ENCODE measurements around the gene RBM4. TPM values are rescaled to one million over a fixed set of nuclear protein-coding genes. Genes with fewer than 3 reads are reported as not detected.
A peak's percentile ranks its signal among the peaks of the same experiment; 100 is the strongest.

The RBM4 gene
- total and polyA plus RNA-seq, 9 donors = 98.1 to 167 (median 147) TPM

GRCh38 chr11:66641834-66642233 is 3.3 kb downstream of the RBM4 start:
- peaks cover 60% of the 10 kb centered on the region for H3K36me3 ChIP-seq (ENCODE audit: control insufficient read depth, insufficient read depth, low read length)
- no peaks in the 10 kb centered on the region for H3K27me3 ChIP-seq (ENCODE audit: control insufficient read depth, insufficient read depth, low read length)
- DNase-seq = no peak
- no peak overlapping the region for H3K27ac ChIP-seq (ENCODE audit: low read length)
- no CpG with 5 or more reads among the region's 3 CpGs for WGBS (ENCODE audit: insufficient coverage)
- peak overlapping the region; percentile 8 for H3K4me3 ChIP-seq (ENCODE audit: low read length)
- no peaks in the 10 kb centered on the region for H3K9me3 ChIP-seq (replicated peaks; ENCODE audit: control insufficient read depth, low read depth, low read length)
- peaks cover 48% of the 10 kb centered on the region for H3K4me1 ChIP-seq (ENCODE audit: control insufficient read depth, insufficient read depth, low read length)

- Histone ChIP-seq H3K27me3 (ENCODE audit: control insufficient read depth, insufficient read depth, low read length) (no peaks in the 10 kb centered on the region), H3K4me1 (ENCODE audit: control insufficient read depth, insufficient read depth, low read length) (peaks cover 37% of the 10 kb centered on the region), H3K27ac (ENCODE audit: low read length) (peak overlapping the region; percentile 65), H3K4me3 (ENCODE audit: low read length) (no peak overlapping the region), H3K36me3 (ENCODE audit: control insufficient read depth, insufficient read depth, low read length) (peaks cover 73% of the 10 kb centered on the region), H3K9me3 (replicated peaks; ENCODE audit: control insufficient read depth, low read depth, low read length) (no peaks in the 10 kb centered on the region)
- no peak for DNase-seq
- WGBS (ENCODE audit: insufficient coverage) = 81% methylated on average over 24 of the region's 24 CpGs
Observed at GRCh38 chr11:66643745-66644437, 5.4 kb downstream of the RBM4 start.

DNA sequence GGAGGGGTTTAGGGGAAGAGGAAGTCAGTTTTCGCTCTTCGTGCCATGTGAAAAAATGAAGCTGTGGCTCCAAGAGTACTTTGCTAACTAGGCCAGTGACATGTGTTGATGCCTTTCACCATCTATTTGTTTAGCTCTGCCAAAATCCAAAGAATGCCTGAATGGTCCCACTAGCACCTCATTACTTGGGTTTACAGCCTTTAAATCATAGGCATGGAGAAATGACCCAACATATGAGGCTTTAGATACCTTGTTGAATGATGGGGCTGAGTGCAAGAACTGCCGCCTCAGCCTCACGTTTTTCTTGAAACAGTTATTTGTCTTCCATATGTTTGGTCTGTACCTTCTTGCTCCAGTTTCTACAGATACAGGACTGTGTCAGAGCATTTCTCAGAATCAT is 8.3 kb downstream of the RBM4 start:
- Histone ChIP-seq H3K4me3 (ENCODE audit: low read length) (no peak overlapping the region), H3K27me3 (ENCODE audit: control insufficient read depth, insufficient read depth, low read length) (no peaks in the 10 kb centered on the region), H3K9me3 (replicated peaks; ENCODE audit: control insufficient read depth, low read depth, low read length) (no peaks in the 10 kb centered on the region), H3K27ac (ENCODE audit: low read length) (no peak overlapping the region), H3K4me1 (ENCODE audit: control insufficient read depth, insufficient read depth, low read length) (peaks cover 20% of the 10 kb centered on the region), H3K36me3 (ENCODE audit: control insufficient read depth, insufficient read depth, low read length) (peaks cover 77% of the 10 kb centered on the region)
- no peak for DNase-seq
- WGBS (ENCODE audit: insufficient coverage) = no CpG with 5 or more reads among the region's 4 CpGs

DNA sequence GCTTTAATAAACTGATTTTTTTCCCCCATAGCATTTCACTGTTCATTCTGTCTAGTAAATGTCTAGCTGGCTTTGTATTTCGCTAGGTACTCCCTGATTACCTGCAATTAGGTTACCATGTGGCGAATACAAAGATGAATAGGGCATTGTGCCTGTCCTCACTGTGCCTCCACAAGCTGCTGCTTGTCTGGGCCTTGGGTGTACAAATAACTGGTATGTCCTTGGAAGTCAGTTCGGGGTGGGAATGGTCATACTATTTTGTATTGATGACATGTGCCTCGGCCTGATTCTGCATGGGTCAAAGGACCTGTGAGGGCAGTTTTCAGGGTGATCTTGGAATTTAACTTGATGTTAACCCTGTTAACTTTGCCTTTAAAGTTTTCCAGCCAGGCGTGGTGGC is 11.4 kb downstream of the RBM4 start:
- H3K4me1 ChIP-seq (ENCODE audit: control insufficient read depth, insufficient read depth, low read length) = peaks cover 3% of the 10 kb centered on the region
- H3K36me3 ChIP-seq (ENCODE audit: control insufficient read depth, insufficient read depth, low read length) = peaks cover 65% of the 10 kb centered on the region
- H3K27me3 ChIP-seq (ENCODE audit: control insufficient read depth, insufficient read depth, low read length) = no peaks in the 10 kb centered on the region
- H3K27ac ChIP-seq (ENCODE audit: low read length) = no peak overlapping the region
- no peaks in the 10 kb centered on the region for H3K9me3 ChIP-seq (replicated peaks; ENCODE audit: control insufficient read depth, low read depth, low read length)
- 98% methylated on average over 4 of the region's 5 CpGs for WGBS (ENCODE audit: insufficient coverage)
- DNase-seq = no peak
- H3K4me3 ChIP-seq (ENCODE audit: low read length) = no peak overlapping the region

DNA sequence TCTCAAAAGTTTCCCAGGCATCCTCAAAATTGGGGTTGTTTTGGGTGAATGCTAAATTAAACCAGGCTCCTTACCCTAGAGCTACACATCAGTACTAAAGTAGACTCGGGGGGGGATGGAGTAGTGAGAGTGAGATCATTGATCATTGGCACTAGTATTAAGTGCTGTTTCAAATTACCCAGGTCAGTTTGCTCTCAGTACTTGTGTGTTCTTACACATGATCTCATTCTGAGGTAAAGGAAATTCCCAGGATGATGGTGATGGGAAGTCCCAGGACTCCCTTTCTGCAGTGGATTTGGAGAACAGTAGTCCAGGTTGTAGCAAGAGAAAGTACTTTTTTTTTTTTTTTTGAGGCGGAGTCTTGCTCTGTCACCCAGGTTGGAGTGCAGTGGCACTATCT is 12.5 kb downstream of the RBM4 start:
- no peak overlapping the region for H3K4me3 ChIP-seq (ENCODE audit: low read length)
- no peak for DNase-seq
- WGBS (ENCODE audit: insufficient coverage) = no CpG with 5 or more reads among the region's 2 CpGs
- no peaks in the 10 kb centered on the region for H3K27me3 ChIP-seq (ENCODE audit: control insufficient read depth, insufficient read depth, low read length)
- H3K27ac ChIP-seq (ENCODE audit: low read length) = no peak overlapping the region
- no peaks in the 10 kb centered on the region for H3K4me1 ChIP-seq (ENCODE audit: control insufficient read depth, insufficient read depth, low read length)
- H3K36me3 ChIP-seq (ENCODE audit: control insufficient read depth, insufficient read depth, low read length) = peaks cover 54% of the 10 kb centered on the region
- no peaks in the 10 kb centered on the region for H3K9me3 ChIP-seq (replicated peaks; ENCODE audit: control insufficient read depth, low read depth, low read length)

GRCh38 chr11:66652651-66653050 is 14.1 kb downstream of the RBM4 start:
- Histone ChIP-seq H3K9me3 (replicated peaks; ENCODE audit: control insufficient read depth, low read depth, low read length) (no peaks in the 10 kb centered on the region), H3K4me1 (ENCODE audit: control insufficient read depth, insufficient read depth, low read length) (no peaks in the 10 kb centered on the region), H3K27ac (ENCODE audit: low read length) (no peak overlapping the region), H3K36me3 (ENCODE audit: control insufficient read depth, insufficient read depth, low read length) (peaks cover 53% of the 10 kb centered on the region), H3K4me3 (ENCODE audit: low read length) (no peak overlapping the region), H3K27me3 (ENCODE audit: control insufficient read depth, insufficient read depth, low read length) (no peaks in the 10 kb centered on the region)
- 95% methylated on average over 3 of the region's 7 CpGs for WGBS (ENCODE audit: insufficient coverage)
- DNase-seq = no peak

DNA sequence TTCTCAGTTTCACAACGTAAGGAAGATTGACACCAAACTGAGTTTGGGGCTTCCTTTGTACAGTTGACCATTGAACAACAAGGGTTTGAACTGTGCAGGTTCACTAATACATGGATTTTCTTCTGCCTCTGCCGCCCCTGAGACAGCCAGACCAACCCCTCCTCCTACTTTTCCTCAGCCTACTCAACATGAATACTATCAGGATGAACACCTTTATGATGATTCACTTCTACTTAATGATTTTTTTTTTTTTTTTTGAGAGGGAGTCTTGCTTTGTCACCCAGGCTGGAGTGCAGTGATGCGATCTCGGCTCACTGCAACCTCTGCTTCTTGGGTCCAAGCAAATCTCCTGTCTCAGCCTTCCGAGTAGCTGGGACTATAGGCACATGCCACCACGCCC is 14.6 kb downstream of the RBM4 start:
- no peaks in the 10 kb centered on the region for H3K9me3 ChIP-seq (replicated peaks; ENCODE audit: control insufficient read depth, low read depth, low read length)
- H3K36me3 ChIP-seq (ENCODE audit: control insufficient read depth, insufficient read depth, low read length) = peaks cover 51% of the 10 kb centered on the region
- WGBS (ENCODE audit: insufficient coverage) = 88% methylated on average over 2 of the region's 6 CpGs
- no peak overlapping the region for H3K4me3 ChIP-seq (ENCODE audit: low read length)
- DNase-seq = no peak
- no peaks in the 10 kb centered on the region for H3K27me3 ChIP-seq (ENCODE audit: control insufficient read depth, insufficient read depth, low read length)
- H3K4me1 ChIP-seq (ENCODE audit: control insufficient read depth, insufficient read depth, low read length) = no peaks in the 10 kb centered on the region
- no peak overlapping the region for H3K27ac ChIP-seq (ENCODE audit: low read length)

- no CpG with 5 or more reads among the region's 2 CpGs for WGBS (ENCODE audit: insufficient coverage)
- no peak for DNase-seq
Observed at GRCh38 chr11:66659763-66660162, 21.3 kb downstream of the RBM4 start.

GRCh38 chr11:66663741-66664296 is 25.3 kb downstream of the RBM4 start:
- Histone ChIP-seq H3K4me3 (ENCODE audit: low read length) (no peak overlapping the region), H3K36me3 (ENCODE audit: control insufficient read depth, insufficient read depth, low read length) (peaks cover 59% of the 10 kb centered on the region), H3K4me1 (ENCODE audit: control insufficient read depth, insufficient read depth, low read length) (peaks cover 6% of the 10 kb centered on the region), H3K9me3 (replicated peaks; ENCODE audit: control insufficient read depth, low read depth, low read length) (no peaks in the 10 kb centered on the region), H3K27me3 (ENCODE audit: control insufficient read depth, insufficient read depth, low read length) (no peaks in the 10 kb centered on the region), H3K27ac (ENCODE audit: low read length) (no peak overlapping the region)
- WGBS (ENCODE audit: insufficient coverage) = no CpG with 5 or more reads among the region's 1 CpG
- DNase-seq = no peak

More at GRCh38 chr11:66659763-66660162, 21.3 kb downstream of the RBM4 start:
- Histone ChIP-seq H3K9me3 (replicated peaks; ENCODE audit: control insufficient read depth, low read depth, low read length) (no peaks in the 10 kb centered on the region), H3K27ac (ENCODE audit: low read length) (no peak overlapping the region), H3K36me3 (ENCODE audit: control insufficient read depth, insufficient read depth, low read length) (peaks cover 42% of the 10 kb centered on the region), H3K4me3 (ENCODE audit: low read length) (no peak overlapping the region), H3K4me1 (ENCODE audit: control insufficient read depth, insufficient read depth, low read length) (no peaks in the 10 kb centered on the region), H3K27me3 (ENCODE audit: control insufficient read depth, insufficient read depth, low read length) (no peaks in the 10 kb centered on the region)

GRCh38 chr11:66665369-66665768 is 26.9 kb downstream of the RBM4 start:
- H3K9me3 ChIP-seq (replicated peaks; ENCODE audit: control insufficient read depth, low read depth, low read length) = no peaks in the 10 kb centered on the region
- no peaks in the 10 kb centered on the region for H3K27me3 ChIP-seq (ENCODE audit: control insufficient read depth, insufficient read depth, low read length)
- DNase-seq = no peak
- 91% methylated on average over 6 of the region's 11 CpGs for WGBS (ENCODE audit: insufficient coverage)
- no peak overlapping the region for H3K27ac ChIP-seq (ENCODE audit: low read length)
- no peak overlapping the region for H3K4me3 ChIP-seq (ENCODE audit: low read length)
- H3K4me1 ChIP-seq (ENCODE audit: control insufficient read depth, insufficient read depth, low read length) = peaks cover 10% of the 10 kb centered on the region
- peaks cover 56% of the 10 kb centered on the region for H3K36me3 ChIP-seq (ENCODE audit: control insufficient read depth, insufficient read depth, low read length)
